ENCODE results near the gene HSBP1L1.
A peak's percentile ranks its signal among the peaks of the same experiment; 100 is the strongest.

HSBP1L1 gene

DNA sequence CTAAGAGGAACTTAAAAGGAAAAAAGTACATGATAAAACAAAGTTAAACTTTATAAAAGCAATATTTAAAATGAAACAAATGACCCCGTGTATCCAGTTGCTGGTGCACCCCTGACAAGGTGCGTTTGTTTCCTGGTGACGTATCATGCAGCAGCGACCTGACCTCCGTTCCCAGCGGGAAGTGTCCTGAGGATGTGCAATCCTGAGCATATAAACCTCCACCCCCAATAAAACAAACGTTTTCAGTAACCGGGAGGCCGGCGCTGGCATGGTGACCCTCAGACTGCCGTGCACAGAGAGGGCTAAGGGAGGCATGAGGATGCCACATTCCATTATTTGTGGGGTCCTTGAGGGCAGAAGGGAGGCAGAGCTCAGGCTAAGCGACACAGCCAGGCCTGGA, 27.8 kb upstream of the HSBP1L1 start:
- ATAC-seq = no peak
- Mint-ChIP-seq H3K9me3 (peaks cover 34% of the 10 kb centered on the region), H3K36me3 (ENCODE audit: low read depth) (peaks cover 75% of the 10 kb centered on the region), H3K27me3 (no peaks in the 10 kb centered on the region), H3K4me3 (no peak overlapping the region), H3K4me1 (no peaks in the 10 kb centered on the region), H3K27ac (no peak overlapping the region)
- DNase-seq = no peak

DNA sequence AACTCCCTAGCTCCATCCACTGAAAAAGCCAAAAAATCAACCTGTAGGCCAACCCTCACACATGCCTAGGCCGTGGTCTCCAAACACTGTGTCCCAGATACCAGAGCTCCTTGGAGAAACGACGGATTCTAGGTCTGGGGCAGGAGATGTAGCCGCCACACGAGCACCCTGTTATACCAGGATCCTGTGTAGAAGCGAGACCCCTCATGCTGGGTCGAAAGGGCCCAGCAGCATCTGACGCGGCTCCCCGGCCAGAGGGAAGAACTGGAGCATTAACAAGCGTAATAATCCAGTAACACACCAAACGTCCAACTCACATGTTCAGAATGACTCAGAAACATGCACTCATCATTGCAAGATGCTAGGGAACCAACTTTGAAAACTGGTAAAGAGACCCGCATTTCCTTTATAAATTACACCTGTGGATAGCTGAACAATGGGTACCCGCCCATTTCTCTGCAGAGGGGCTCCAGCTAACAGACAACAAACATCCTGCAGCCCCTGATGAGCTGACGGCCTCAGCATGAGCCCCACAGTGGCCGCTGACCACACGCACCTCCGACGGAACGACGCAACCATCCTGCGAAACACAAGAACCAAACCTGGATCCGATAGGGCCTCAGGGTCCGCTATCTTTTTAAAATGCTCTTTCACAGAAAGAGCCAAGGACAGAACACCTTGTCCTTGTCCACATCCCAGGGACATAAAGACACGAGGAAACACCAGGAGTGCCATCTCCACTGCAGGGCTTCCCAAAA, 27.2 kb upstream of the HSBP1L1 start:
- no peak for ATAC-seq
- peaks cover 1% of the 10 kb centered on the region for H3K4me1 Mint-ChIP-seq
- no peak overlapping the region for H3K27ac Mint-ChIP-seq

DNA sequence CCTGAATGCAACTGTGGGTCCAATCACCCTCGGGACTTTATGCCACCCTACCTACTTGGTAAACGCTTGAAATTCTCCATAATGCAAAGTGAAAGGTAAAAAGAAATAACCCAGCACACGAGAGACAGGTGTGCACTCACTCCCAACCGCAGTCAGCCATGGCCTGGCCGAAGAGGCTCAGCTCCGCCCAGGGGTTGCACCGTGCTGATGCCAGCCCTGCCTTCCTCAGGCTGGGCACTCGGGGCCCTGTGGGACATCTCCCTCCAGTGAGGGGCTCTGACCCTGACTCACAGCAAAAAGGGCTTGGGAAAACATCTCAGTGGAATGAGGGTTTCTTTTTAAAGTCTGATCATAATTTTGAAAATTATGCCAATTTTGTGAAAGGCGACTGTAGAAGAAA, 26.2 kb upstream of the HSBP1L1 start:
- H3K4me3 Mint-ChIP-seq = no peak overlapping the region
- DNase-seq (no peak), ATAC-seq (no peak)
- H3K27me3 Mint-ChIP-seq = no peaks in the 10 kb centered on the region
- H3K4me1 Mint-ChIP-seq = peaks cover 7% of the 10 kb centered on the region
- peaks cover 21% of the 10 kb centered on the region for H3K9me3 Mint-ChIP-seq
- H3K36me3 Mint-ChIP-seq (ENCODE audit: low read depth) = peaks cover 65% of the 10 kb centered on the region
- no peak overlapping the region for H3K27ac Mint-ChIP-seq

More for the DNA sequence above, 27.2 kb upstream of the HSBP1L1 start:
- Mint-ChIP-seq H3K27me3 (no peaks in the 10 kb centered on the region), H3K36me3 (ENCODE audit: low read depth) (peaks cover 73% of the 10 kb centered on the region), H3K4me3 (no peak overlapping the region), H3K9me3 (peaks cover 30% of the 10 kb centered on the region)
- no peak for DNase-seq

DNA sequence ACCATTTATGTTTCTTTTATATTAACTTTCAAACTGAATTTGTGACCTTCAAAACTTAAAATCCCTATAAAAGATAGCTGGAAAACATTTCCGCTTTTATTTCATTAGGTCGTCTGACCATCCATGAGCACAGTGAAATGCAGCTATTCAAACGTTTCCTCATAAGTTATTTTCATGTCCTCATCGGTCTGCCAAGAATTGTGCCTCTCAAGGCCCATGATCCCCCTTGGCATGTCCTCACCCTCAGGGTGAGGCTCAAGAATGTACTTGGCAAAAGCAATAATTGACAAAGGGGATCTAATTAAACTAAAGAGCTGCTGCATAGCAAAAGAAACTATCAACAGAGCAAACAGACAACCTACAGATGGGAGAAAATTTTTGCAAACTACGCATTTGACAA, 25.3 kb upstream of the HSBP1L1 start:
- Mint-ChIP-seq H3K27me3 (no peaks in the 10 kb centered on the region), H3K27ac (no peak overlapping the region), H3K36me3 (ENCODE audit: low read depth) (peaks cover 56% of the 10 kb centered on the region), H3K4me3 (no peak overlapping the region), H3K9me3 (peaks cover 12% of the 10 kb centered on the region), H3K4me1 (peaks cover 9% of the 10 kb centered on the region)
- ATAC-seq = no peak
- no peak for DNase-seq

DNA sequence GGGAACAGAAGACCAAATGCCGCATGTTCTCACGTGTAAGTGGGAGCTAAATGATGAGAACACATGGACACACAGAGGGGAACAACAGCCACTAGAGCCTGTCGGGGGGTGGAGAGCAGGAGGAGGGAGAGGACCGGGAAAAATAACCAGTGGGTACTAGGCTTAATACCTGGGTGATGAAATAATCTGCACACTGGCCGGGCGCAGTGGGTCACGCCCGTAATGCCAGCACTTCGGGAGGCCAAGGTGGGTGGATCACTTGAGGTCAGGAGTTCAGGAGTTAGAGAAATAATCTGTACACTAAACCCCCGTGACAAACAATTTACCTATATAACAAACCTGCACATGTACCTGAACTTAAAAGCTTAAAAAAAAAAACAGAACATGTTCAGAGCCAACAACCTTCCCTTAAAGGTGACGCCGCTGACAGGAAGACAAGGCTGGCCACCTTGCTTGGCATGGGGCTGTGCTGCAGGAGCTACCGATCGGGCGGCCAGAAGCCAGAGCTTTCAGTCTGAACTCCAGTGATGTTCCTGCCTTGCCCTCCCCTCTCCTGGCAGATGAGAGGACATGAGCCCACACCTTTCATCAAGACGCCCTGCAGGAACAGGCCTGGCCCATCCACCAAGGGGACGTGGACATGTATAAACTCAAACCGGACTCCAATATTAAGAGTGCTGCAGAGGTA, 24.2 kb upstream of the HSBP1L1 start:
- H3K4me1 Mint-ChIP-seq = peaks cover 20% of the 10 kb centered on the region
- H3K27ac Mint-ChIP-seq = no peak overlapping the region
- H3K36me3 Mint-ChIP-seq (ENCODE audit: low read depth) = peaks cover 44% of the 10 kb centered on the region

DNA sequence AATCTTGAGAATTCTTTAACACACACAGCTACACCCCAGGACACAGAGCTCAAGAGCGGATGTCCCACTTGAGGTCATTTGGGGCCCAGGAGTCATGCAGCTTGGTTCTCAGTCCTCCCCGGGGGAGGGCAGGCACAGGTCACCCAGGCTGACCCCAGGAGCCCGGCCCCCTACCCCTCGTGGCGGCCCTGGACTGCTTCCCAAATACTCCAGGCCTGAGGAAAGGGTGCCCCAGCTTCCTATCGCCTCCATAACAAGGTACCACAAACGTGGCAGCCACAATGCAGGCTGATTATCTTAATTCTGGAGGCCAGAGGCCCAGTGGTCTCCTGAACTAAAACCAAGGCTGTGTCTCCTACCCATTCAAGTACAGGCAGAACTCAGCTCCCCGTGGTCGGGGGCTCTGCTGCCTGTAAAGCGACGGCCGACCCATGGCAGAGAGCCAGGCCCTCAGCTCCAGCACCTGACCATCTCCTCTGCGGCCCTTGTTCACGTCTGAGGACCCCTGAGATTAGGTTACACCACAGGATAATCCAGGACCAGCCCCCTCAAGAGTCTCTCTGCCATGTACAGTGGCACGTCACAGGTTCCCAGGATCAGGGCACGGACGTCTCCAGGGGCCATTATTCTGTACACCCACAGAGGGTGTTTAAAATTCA, 23.5 kb upstream of the HSBP1L1 start:
- Mint-ChIP-seq H3K36me3 (ENCODE audit: low read depth) (peaks cover 38% of the 10 kb centered on the region), H3K4me1 (peaks cover 23% of the 10 kb centered on the region), H3K9me3 (peaks cover 1% of the 10 kb centered on the region), H3K27me3 (no peaks in the 10 kb centered on the region), H3K4me3 (no peak overlapping the region), H3K27ac (no peak overlapping the region)
- no peak for DNase-seq
- ATAC-seq = no peak

More for the DNA sequence above, 24.2 kb upstream of the HSBP1L1 start:
- no peak overlapping the region for H3K4me3 Mint-ChIP-seq
- ATAC-seq = no peak
- H3K27me3 Mint-ChIP-seq = no peaks in the 10 kb centered on the region
- H3K9me3 Mint-ChIP-seq = peaks cover 8% of the 10 kb centered on the region
- no peak for DNase-seq

DNA sequence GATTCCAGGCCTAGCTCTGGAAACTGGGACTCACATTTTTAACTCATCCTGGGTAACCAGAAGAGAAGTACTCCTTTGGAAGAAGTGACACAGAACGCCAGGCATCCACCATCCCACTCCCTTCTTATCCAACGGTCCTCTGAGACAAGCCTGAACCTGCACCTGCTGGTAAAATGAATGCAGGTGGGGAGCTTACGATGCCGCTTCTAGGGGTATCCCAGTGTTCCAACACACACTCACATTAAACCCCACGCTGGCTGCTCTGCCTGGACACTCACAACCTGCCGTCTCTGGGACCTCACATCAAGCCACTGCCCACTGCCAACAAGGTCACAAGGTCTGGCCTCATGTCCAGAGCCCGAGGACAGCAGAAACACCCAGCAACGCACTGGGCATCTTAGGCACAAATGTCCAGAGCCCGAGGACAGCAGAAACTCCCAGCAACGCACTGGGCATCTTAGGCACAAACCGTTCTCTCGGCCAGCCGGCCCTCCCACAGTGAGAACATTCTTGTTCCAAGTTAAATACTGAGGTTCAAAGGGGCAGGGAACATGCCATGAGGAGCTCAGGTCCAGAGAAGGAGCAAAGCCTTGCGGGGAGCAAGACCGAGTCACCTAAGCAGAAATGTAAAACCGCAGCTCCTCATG, 22.8 kb upstream of the HSBP1L1 start:
- no peak for ATAC-seq
- Mint-ChIP-seq H3K27me3 (no peaks in the 10 kb centered on the region), H3K9me3 (no peaks in the 10 kb centered on the region), H3K4me3 (no peak overlapping the region), H3K4me1 (peaks cover 29% of the 10 kb centered on the region), H3K27ac (no peak overlapping the region), H3K36me3 (ENCODE audit: low read depth) (peaks cover 31% of the 10 kb centered on the region)
- DNase-seq = no peak

DNA sequence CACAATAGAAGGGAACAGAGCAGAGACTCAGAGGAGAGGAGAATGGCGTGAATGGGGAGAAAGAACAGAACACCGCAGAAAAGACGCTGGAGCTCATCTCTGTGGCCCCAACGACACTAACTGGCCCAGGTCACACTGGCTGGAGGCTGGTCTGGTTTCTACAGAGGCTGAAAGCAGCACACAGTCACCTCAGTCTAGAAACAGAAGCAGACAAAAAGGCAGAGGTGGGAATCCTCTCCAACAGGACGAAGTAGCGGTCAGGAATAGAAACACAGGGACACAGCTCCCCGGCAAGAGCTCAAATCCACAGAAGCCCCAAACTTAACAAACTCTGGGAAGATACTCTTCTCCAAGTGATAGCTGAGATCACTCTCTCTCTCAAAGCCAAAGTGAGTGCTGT, 22.2 kb upstream of the HSBP1L1 start:
- Mint-ChIP-seq H3K4me1 (peaks cover 29% of the 10 kb centered on the region), H3K36me3 (ENCODE audit: low read depth) (peaks cover 25% of the 10 kb centered on the region), H3K27ac (no peak overlapping the region), H3K4me3 (no peak overlapping the region), H3K27me3 (no peaks in the 10 kb centered on the region), H3K9me3 (no peaks in the 10 kb centered on the region)
- ATAC-seq (no peak), DNase-seq (no peak)

DNA sequence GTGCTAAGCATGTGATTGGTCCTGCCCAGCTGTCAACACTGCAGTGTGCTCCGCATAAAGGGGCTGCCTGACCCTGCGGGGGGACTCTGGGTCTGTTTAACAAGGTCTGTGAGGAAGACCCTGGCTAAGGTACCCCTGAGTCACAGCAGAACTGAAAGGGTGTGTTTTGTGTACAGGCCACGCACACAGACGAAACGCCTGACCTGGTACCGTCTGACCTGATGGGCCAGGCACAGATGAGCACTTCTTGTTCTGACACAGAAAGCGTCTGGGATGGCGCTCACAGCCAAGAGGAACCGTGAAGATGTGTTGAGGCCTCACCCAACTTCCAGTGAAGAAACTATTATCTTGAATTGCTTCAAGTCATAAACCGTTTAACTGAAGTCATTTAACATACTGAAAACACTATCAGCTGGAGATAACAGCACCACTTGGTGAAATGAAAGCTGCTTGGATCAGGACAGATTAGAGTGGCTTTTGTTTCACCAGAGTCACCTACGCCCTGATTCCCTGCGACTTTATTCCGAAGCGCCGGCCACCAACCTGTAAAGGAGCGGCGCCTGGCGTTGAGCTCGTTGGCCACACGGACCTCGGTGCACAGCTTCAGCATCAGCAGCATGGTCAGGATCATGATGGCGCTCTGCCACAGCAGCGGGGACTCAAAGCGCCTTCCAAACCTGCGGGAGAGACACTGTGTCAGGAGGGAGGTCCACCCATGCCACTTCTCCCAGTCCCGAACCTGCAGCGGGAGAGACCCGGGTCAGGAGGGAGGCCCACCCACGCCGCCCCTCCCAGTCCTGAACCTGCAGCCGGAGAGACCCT, 21.4 kb upstream of the HSBP1L1 start:
- Mint-ChIP-seq H3K4me3 (no peak overlapping the region), H3K4me1 (peaks cover 29% of the 10 kb centered on the region), H3K27me3 (no peaks in the 10 kb centered on the region), H3K27ac (no peak overlapping the region), H3K36me3 (ENCODE audit: low read depth) (peaks cover 18% of the 10 kb centered on the region), H3K9me3 (no peaks in the 10 kb centered on the region)
- ATAC-seq (no peak), DNase-seq (no peak)

DNA sequence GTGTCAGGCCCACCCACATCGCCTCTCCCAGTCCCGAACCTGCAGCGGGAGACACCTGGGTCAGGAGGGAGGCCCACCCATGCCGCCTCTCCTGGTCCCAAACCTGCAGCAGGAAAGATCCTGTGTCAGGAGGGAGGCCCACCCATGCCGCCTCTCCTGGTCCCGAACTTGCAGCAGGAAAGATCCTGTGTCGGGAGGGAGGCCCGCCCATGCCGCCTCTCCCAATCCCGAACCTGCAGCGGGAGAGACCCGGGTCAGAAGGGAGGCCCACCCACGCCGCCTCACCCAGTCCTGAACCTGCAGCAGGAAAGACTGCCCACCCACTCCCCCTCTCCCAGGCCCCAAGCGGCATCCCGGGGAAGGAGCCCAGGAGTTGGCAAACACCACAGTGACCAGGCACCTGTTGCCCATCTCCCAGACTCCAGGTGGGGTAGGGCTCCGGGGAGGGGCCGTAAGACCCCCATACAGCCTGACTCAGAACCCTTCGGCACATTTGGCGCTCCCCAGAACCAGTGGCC, 20.8 kb upstream of the HSBP1L1 start:
- H3K27ac Mint-ChIP-seq = no peak overlapping the region

DNA sequence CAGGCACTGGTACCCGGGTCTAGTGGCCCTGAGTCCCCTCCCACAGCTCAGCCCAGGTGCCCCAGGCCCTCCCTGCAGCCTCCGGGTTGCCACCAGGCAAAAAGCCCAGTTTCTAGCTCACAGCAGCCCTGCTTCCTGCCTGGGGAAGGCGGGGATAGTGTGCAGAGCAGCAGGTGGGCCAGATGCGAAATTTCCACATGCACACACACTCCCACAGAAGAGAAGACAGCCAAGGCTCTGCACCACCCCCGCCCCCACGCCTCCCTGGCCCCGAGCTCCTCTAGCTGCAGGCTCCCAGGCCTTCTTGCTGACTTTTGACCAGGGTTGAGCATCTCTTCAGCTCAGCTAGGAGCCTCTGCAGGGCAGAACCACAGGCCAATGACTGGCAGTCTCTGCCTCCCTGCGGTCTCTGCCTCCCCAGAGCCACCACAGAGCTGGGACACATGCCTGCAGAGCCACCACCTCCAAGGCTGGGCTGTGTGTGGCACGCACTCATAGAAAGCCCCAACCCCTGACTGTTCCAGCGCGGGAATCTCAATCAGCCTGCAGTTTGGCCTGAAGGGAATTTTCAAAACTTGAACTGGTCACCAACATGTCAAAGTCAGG, 20.2 kb upstream of the HSBP1L1 start:
- Mint-ChIP-seq H3K36me3 (ENCODE audit: low read depth) (peaks cover 17% of the 10 kb centered on the region), H3K4me1 (peaks cover 38% of the 10 kb centered on the region), H3K27me3 (no peaks in the 10 kb centered on the region), H3K27ac (peak overlapping the region; percentile 69), H3K4me3 (no peak overlapping the region), H3K9me3 (no peaks in the 10 kb centered on the region)
- DNase-seq (peak; percentile 53), ATAC-seq (peak; percentile 95)

More for the DNA sequence above, 20.8 kb upstream of the HSBP1L1 start:
- H3K27me3 Mint-ChIP-seq = no peaks in the 10 kb centered on the region
- peaks cover 33% of the 10 kb centered on the region for H3K4me1 Mint-ChIP-seq
- H3K4me3 Mint-ChIP-seq = no peak overlapping the region
- no peaks in the 10 kb centered on the region for H3K9me3 Mint-ChIP-seq
- ATAC-seq (no peak), DNase-seq (no peak)
- H3K36me3 Mint-ChIP-seq (ENCODE audit: low read depth) = peaks cover 15% of the 10 kb centered on the region

DNA sequence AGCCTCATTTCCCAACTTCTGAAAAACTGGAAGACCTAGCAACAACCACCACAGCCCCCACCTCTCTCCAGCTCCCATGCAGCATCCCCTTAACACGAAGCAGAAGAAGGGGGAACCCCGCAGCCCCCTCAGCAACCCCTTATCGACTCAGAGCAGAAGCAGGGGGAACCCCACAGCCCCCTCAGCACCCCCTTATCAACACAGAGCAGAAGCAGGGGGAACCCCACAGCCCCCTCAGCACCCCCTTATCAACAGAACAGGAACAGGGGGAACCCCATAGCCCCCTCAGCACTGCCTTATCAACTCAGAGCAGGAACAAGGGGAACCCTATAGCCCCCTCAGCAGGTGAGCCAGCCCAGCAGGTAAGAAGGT, 19.7 kb upstream of the HSBP1L1 start:
- H3K4me3 Mint-ChIP-seq = no peak overlapping the region
- ATAC-seq (peak; percentile 12), DNase-seq (peak; percentile 12)
- peaks cover 41% of the 10 kb centered on the region for H3K4me1 Mint-ChIP-seq
- peak overlapping the region; percentile 69 for H3K27ac Mint-ChIP-seq
- no peaks in the 10 kb centered on the region for H3K9me3 Mint-ChIP-seq
- no peaks in the 10 kb centered on the region for H3K27me3 Mint-ChIP-seq
- H3K36me3 Mint-ChIP-seq (ENCODE audit: low read depth) = peaks cover 17% of the 10 kb centered on the region

DNA sequence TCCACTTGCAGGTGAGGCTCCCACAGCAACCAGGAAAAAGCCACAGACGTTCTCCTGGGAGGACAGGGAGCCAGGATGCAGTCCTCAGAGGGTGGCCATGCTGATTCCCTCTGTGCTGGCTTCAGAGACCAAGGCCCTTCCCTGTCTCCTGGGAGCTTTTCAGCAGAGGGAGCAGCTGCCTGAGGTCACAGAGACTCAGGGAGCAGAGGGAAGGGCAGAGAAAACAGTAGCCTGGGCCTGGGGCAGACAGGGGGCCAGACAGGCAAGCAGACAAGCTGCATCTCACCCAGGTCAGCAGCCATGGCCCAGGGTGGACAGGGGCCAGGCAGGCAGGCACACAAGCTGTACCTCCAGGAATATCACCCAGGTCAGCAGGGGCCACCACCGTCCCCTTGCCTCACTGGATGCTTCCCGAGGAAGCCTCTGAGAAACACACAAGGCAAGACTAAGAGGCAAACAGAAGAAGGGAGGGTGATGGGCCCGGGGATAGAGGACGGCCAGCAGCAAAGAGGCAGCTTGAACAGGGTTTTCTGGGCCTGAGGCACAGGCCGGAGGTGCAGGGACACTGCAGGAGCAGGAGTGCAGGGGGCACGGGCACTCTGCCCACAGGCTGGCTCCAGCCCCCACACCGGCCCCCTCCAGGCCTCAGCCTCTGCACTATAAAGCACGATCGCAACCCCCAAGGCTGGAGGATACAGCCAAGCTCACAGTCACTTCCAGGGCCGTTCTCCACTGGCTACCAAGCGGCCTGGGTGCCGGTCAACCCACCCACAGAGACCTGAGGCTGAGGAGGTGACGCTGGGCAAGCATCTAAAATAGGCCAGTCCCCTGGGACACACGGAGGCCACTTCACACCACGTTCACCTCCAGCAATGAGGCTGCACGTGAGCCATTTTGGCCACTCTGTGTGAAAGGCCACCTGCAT, 19.1 kb upstream of the HSBP1L1 start:
- no peaks in the 10 kb centered on the region for H3K9me3 Mint-ChIP-seq
- DNase-seq = no peak
- peaks cover 48% of the 10 kb centered on the region for H3K4me1 Mint-ChIP-seq
- no peak for ATAC-seq
- H3K27me3 Mint-ChIP-seq = no peaks in the 10 kb centered on the region
- H3K4me3 Mint-ChIP-seq = no peak overlapping the region
- peak overlapping the region; percentile 69 for H3K27ac Mint-ChIP-seq
- peaks cover 14% of the 10 kb centered on the region for H3K36me3 Mint-ChIP-seq (ENCODE audit: low read depth)
